ENCODE measurements around the gene TBC1D9.

The TBC1D9 gene

DNA sequence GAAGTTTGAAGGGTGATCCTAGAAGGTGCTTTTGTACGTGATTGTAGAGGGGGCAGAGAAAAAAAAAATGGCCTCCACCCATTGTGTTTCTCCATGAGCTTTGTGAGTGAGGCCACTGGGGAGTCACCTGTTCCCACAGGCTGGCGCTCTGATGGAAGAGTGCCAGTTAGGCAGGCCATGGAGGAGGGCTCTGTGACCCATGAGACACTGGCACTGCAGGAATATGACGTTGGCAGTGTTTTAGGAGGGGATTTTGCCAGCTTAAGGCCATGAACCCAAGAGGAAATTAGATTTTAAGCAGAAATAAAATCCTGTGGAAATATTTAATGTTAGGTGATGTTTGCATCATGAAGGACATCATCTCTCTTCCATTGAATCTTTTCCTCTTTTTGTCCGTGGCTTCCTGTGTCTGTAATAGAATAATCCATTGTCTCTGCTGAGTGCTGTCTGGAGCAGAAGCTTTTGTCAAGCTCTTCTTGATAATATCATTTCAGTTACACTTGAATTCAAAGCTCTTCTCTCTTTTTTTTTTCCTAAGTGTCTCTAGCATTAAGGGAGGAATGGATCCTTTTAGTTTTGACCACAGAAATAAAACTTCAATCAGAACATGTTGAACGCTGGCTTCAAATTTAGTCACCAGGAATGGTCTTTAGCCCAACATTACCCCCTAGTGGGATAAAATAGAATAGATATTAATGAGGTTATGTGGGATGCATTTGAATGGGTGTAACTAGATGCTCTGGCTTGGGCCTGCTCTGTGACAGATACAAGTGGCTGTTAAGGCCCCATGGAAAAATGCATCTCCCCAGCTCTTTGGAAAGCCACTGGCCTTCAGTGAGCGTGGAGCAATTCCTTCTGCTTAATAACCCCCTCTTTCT, 146.4 kb downstream of the TBC1D9 start:
- DNase-seq = peak; percentile 54

DNA sequence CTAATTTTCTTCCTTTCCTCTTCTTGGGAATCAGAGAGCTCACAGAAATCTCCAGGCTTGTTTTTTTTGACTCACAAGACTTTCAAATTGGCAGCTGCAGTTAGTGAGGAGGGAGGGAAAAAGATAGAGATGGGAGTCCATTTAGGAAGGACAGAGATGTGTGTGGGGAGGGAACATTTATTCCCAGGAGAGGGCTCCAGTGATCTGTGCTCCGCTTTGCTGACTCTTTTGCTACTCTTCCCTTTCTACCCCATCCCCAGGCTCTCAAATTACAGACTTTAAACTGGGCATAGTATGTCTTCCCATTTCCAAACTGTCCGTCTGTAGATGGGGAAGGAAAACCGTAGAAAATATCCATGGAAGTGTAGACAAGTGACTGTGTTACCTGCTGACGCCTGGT, 148.3 kb downstream of the TBC1D9 start:
- no peak for DNase-seq

DNA sequence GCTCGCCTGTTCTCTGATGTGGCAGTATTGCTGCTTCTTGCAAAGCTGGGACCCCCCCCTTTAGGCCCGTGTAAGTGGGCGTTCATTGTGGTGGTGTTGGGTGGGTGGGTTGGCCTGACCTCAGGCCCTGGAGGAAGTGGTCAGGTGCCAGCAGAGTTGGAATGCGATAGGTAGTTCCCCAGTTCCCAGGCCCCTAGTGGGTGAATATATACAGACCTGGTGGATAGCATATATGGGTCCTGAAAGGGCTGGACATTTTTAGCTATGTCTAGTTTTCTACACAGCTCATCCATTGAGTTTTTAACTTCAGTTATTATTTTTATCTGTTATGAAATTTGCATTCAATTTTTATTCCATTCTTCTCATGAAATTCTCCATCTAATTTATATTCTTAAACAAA, 151.6 kb downstream of the TBC1D9 start:
- no peak for DNase-seq

DNA sequence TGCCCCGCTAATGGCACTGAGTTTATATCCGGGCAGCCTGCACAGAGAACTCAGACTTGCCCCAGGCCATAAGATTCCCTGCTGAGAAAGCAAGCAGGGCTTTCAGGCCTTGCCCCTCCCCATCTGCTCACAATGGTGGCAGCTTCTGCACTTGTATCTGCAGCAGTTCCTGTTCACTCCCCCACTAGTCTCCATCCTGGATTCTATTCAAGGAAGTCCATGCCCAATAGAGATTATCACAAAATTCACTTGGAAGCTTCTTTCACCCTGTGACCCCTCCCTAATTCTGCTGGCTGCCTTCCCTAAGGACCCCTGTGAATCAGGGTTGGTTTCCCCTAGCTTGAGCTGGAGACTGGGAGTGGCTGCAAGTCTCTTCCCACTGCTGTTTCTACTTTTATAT, 152.9 kb downstream of the TBC1D9 start:
- no peak for DNase-seq

DNA sequence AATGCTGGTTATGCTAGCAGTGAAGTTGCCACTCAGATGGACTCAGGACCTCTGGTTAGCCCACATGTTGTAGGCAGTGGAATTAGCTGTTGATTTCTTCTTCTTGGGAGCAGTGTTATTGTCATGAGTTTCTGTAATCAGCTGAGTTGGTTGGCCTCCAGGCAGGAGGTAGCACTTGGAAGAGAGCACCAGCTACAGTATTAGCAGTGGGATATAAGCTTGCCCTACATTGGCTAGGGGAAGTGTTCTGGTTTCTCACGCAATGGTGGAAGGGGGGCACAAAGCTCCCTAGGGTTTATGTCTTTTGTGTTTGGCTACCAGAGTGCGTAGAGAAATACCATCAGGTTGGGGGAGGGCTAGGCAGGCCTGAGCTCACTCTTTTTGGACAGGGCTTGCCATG, 153.5 kb downstream of the TBC1D9 start:
- no peak for DNase-seq

DNA sequence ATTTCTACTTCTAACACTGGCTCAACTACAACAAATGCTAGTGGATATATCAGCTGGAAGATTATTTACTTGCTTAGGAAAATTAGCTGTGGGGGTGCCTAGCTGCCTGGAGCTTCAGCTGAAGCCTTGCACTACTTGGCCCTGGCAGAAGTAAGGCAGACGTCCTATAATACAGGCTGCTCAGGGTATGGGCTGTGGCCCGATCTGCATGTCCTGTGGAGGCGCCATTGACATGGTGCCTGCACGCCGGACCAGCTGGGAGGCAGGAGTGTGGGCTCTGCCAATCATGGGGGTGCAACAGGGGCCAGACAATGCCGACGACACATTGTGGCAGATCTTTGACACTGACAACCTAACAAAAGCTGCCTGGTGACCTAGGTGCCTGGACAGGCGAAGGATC, 155.8 kb downstream of the TBC1D9 start:
- DNase-seq = no peak

DNA sequence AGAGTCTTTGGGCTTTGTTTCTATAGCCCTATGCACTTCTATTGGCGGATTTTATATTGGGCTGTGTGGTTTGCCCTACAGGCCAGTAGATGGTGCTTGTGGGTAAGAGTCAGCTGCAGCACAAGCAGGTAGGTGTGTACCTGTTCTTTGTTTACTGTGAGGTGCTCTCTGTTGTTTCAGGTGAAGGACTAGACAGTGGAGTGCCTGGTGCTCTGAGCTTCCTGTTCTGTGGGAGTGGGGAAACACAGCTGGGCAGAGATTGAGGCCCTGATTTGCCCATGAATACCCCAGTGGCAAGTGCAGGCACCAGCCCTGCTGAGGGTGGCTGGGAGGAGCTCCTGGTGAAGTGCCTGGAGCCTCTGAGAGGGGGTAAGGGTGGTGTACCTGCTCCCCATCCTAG, 161.1 kb downstream of the TBC1D9 start:
- DNase-seq = peak; percentile 17

DNA sequence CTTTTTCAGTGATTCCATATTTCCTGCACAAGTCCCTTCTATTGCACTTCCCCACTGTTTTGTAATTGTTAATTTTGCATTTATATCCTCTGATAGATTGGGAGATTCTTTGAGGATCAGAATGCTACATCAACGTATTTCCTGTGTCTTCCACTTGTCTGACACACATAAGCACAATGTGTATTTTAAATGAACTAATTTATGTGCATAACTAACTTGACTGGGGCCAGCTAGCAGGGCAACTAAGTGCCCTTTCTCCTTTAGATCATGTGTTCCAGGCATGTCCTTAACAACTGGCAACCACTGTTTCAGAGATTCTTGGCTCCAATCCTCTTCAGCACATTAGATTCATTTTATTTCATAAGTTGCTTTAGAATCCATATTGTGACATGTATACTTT, 171.7 kb downstream of the TBC1D9 start:
- DNase-seq = no peak

DNA sequence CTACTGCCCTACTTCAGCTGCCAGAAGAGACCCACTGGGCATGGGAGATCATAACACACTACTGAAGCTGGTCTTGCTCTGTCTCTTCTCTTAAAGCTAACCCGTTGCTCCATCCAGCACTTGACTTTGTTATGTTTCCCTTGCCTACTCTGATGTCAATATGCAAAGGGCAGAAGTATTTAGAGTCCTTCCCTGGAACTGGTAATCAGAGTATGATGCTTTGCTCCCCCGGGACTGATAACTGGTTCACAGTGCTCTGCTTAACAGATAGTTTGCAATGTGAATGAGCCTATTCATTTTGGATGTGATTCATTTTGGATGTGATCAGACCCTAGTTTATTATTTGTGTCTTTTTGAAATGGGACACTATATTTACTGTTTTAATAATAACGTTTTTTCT, 175.1 kb downstream of the TBC1D9 start:
- no peak for DNase-seq

DNA sequence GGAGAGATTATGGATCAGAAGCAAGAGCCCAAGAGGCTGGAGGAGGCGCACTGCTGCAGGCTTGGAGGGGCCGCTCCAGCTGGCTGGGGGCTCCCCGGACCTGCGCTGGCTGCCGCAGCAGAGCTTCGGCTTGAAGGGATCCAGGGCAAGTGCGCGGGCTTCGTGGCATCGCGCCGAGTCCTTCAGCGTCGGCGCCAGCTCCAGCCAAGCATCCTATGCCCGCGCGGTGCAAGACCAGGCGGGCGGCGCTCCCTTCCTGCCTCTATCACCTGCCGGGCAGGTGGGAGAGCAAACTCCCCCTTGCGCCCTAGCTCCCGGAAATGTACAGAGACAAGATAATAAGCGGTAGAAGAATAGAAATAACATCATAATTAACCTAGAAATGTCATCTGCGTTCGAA, 176.9 kb downstream of the TBC1D9 start:
- DNase-seq = peak; percentile 19

DNA sequence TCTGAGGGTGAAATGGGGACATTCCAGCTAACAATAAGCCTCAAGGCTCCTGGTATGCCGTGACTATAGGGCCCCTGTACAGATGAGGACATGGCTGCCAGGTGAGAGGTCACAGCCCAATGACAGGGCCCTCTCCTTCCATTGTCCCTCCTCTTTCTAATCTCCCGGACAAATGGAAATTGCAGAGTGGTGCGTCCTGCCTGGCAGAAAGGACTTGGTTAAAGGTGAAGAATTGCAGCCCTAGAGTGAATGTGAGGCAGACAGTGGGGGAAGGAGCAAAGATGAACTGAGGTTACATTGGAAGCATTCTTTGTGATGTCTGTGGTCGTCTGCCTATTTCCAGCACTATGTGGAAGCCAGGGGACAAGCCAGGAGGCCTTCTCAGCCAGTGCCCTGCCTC, 180.7 kb downstream of the TBC1D9 start:
- no peak for DNase-seq

DNA sequence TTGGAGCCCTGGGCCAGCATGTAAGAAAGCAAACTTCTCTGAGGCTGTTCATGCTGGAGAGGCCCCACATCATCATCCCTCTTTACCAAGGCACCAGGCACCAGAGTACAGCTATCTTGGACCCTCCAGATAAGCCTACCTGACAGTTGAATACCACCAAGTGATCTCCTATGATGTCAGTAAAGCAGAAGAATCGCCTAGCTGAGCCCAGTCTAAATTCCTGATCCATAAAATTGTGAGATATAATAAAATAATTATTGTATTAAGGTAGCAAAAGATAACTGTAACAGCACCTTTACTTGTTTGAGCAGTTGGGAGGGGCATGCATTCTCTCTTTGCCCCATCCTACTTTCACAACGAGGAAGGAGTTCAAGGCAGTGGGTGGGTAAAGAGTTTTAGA, 184.6 kb downstream of the TBC1D9 start:
- DNase-seq = no peak
